Activated naive CD4-positive, alpha-beta T cell treated with anti-CD3 and anti-CD28 coated beads, Interleukin-2, amount 50 U/mL, for 16 hours (primary cell): ENCODE results near the gene BTBD9.

ENCODE experiments used
- DNase-seq: peaks from one replicate; pipeline ENCODE4 v3.0.0-alpha.2; 2020

BTBD9 gene

DNA sequence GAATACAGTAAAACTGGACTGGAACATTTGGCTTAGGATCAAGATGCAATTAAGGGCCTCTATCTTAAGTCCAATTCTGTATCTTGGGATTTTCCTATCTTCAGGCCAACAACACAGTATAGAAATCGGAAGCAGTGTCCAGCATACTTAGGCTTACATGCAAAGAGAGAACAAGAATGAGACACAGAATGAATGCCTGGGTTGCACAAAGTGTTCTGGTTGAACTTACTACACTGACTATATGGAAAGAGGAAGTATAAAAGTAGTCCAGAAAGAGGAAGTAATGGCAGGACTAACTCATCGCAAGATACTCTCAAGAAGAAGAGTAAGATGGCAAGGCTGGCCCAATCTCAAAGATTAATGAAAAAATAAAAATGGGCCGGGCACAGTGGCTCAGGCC, 87.6 kb downstream of the BTBD9 start:
- no peak for DNase-seq

DNA sequence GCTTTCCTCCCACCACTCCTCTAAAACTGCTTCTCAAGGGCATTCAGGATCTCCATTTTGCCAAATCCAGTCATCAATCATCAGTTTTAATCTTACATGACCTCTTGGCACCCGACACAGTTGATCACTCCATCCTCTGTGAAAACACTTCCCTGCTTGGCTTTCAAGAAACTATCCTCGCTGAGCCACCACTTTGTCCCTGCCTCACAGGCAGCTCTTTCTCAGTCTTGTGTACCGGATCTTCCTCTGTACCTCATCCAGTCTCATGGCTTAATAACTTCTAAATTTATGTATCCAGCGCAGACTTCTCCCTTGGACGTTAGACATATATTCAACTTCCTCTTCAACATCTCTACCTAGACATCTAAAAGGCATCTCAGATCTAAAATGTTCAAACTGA, 89.9 kb downstream of the BTBD9 start:
- DNase-seq, result no peak

DNA sequence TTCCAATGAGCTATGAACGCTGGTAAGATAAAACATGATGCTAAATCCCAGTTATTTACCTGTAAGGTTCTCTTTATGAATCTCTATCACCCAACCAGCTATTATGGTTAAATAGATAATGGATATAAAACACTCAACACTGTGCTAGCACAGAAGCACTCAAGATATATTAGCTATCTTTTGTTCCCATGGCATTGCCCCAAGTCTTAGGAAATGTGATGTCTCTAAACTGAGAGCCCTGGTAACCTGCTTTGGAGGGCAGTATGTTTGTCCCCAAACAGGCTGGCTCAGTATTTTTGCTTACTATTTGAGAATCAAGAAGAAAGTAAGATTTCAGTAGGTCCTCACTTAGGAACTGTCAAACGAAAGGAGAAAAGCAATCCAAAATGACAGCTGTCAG, 90.5 kb downstream of the BTBD9 start:
- DNase-seq, result no peak

DNA sequence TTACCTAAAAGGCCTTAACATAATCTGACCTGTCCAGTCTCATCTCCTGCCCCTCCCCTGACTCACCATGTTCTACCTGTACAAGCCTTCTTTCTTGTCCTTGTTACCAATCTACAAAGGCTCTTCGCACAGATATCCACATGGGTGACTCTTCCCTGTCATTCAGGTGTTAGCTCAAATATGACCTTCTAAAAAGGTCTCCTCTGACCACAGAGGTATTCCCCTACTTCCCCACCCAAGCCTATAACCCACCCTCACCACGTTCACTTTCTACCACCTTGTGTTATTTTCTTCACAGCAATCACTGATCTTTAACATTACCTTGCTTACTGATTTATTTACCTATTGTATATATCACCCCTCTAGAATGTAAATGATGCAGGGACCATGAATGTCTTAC, 96.7 kb downstream of the BTBD9 start:
- no peak for DNase-seq

- DNase-seq, result no peak
These were observed 97.7 kb downstream of the BTBD9 start for GRCh38 chr6:38542031-38542430.

GRCh38 chr6:38533064-38533463, 106.7 kb downstream of the BTBD9 start:
- no peak for DNase-seq

DNA sequence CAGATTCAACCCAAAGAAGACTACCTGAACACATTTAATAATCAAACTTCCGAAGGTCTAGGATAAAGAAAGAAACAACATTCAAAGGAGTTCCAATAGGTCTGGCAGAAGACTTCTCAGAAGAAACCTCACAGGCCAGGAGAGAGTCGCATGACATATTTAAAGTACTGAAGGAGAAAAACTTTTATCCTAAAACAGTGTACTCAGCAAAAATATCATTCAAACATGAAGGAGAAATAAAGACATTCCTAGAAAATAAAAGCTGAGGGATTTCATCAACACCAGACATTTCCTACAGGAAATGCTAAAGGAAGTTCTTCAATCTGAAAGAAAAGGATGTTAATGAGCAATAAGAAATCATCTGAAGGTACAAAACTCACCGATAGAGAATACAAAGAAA, 108.6 kb downstream of the BTBD9 start:
- no peak for DNase-seq

DNA sequence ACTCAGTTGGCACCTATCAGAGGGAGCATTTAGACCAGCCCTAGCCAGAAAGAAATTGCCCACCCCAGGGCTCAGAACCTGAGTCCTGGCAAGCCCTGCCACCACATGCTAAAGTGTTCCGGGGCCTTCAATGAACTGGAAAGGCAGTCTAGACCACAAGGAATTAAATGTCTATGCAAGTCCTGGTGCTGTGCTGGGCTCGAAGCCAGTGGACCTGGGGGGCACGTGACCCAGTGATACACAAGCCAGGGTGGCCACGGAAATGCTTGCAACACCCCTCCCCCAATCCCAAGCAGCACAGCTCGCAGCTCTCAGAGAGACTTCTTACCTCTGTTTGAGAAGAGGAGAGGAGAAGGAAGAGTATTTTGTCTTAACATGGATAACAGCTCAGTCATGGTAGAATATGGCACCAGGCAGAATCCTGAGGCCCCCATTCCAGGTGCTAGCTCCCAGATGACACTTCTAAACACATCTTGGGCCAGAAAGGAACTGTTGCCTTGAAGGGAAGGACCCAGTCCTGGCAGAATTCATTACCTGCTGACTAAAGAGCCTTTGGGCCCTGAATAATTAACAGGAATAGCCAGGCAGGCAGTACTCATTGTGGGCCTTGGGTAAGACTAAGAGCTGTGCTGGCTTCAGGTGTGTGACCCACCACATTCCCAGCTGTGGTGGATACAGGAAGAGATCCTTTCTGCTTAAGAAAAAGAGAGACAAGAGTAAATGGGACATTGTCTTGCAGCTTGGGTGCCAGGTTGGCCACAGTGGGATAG, 111.3 kb downstream of the BTBD9 start:
- DNase-seq, result no peak

GRCh38 chr6:38527371-38527770, 112.4 kb downstream of the BTBD9 start:
- no peak for DNase-seq

DNA sequence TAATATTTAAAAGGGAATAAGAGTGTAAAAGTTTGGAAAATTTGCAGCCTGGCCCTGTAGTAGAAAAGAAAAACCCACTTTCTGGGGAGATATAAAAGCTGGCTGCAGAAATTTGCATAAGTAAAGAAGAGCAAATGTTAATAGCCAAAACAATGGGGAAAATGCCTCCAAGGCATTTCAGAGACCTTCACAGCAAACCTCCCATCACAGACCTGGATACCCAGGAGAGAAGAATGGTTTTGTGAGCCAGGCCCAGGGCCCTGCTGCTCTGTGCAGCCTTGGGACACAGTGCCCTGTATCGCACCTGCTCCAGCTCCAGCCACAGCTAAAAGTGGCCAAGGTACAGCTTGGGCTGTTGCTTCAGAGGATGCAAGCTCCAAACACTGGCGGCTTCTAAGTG, 113.8 kb downstream of the BTBD9 start:
- no peak for DNase-seq

- DNase-seq, result no peak
These were observed 115.1 kb downstream of the BTBD9 start for GRCh38 chr6:38524436-38525145.

- no peak for DNase-seq
These were observed 117.4 kb downstream of the BTBD9 start for GRCh38 chr6:38522322-38522721.

- no peak for DNase-seq
These were observed 121.0 kb downstream of the BTBD9 start for GRCh38 chr6:38518511-38519304.

- no peak for DNase-seq
These were observed 122.7 kb downstream of the BTBD9 start for GRCh38 chr6:38517005-38517404.

GRCh38 chr6:38514399-38514798, 125.3 kb downstream of the BTBD9 start:
- no peak for DNase-seq

- DNase-seq, result no peak
These were observed 127.5 kb downstream of the BTBD9 start for GRCh38 chr6:38512211-38512610.

GRCh38 chr6:38510205-38510604, 129.5 kb downstream of the BTBD9 start:
- no peak for DNase-seq

GRCh38 chr6:38509713-38510112, 130.0 kb downstream of the BTBD9 start:
- no peak for DNase-seq

- no peak for DNase-seq
These were observed 130.8 kb downstream of the BTBD9 start for GRCh38 chr6:38508894-38509293.

GRCh38 chr6:38508286-38508685, 131.4 kb downstream of the BTBD9 start:
- DNase-seq, result no peak

DNA sequence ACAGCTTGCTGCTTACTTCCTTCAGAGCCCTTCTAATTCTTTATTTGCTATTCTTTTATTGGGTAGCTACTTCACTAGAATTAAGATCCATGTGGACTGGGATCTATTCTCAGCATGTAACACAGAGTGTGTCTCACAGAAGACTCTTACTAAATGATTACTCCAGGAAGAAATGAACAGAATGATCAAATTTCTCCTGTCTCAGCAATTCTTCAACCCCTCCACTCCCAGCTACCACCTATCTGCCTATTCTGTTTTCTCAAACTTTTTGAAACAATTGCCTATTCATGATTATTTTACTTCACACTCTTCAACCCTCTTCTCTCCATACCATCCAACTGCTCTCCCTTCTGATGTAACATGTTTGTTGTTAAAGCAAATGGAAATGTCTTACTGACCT, 132.6 kb downstream of the BTBD9 start:
- no peak for DNase-seq

DNA sequence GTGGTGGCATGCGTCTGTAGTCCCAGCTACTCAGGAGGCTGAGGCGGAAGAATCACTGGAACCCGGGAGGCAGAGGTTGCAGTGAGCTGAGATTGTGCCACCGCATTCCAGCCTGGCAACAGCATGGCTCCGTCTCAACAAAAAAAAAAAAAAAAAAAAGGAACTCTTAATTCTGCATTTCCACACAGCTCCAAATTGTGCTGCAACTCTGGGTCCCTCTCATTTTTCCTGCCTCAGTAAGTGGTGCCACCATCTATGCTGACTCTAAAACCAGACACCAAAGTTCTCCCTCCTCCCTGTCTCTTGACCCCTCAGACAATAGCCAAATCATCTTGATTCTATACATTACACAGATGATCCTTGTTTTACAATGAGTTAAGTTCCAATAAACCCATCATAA, 133.9 kb downstream of the BTBD9 start:
- DNase-seq, result no peak

DNA sequence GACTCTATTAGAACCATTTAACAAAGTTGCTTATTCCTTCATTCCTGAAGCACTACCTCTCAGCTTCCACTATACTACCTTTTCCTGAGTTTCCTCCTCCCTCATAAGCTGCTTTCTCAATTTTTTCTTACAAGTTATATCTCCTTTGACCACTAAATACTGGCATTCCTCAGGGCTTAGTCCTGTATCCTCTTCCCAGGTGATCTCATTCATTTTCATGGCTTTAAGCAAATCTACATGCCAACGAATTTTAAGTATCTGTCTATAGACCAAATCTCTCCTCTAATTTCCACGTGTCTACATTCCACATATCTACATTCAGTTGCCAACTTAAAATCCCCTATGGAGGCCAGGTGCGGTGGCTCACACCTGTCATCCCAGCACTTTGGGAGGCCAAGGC, 134.7 kb downstream of the BTBD9 start:
- no peak for DNase-seq
